Measurements from ENCODE around the gene PLXNB2. TPM values are rescaled to one million over a fixed set of nuclear protein-coding genes. Genes with fewer than 3 reads are reported as not detected.
A peak's percentile ranks its signal among the peaks of the same experiment; 100 is the strongest.
"Not testable (repeated sequence)": the region's sequence is repeated elsewhere in the genome, so short reads cannot be mapped to it uniquely, and the experiment has no call there.

Gene PLXNB2
- total RNA-seq, 1 donor from 2014 or later: 86.2 TPM

GRCh38 chr22:50326225-50326955 is 18.9 kb upstream of the PLXNB2 start:
- DNase-seq (ENCODE audit: low spot score): no peak

- DNase-seq (ENCODE audit: low spot score): no peak
Measured at GRCh38 chr22:50325444-50326224, 18.2 kb upstream of the PLXNB2 start.

- DNase-seq (ENCODE audit: low spot score): no peak
Measured at GRCh38 chr22:50323900-50324299, 16.5 kb upstream of the PLXNB2 start.

DNA sequence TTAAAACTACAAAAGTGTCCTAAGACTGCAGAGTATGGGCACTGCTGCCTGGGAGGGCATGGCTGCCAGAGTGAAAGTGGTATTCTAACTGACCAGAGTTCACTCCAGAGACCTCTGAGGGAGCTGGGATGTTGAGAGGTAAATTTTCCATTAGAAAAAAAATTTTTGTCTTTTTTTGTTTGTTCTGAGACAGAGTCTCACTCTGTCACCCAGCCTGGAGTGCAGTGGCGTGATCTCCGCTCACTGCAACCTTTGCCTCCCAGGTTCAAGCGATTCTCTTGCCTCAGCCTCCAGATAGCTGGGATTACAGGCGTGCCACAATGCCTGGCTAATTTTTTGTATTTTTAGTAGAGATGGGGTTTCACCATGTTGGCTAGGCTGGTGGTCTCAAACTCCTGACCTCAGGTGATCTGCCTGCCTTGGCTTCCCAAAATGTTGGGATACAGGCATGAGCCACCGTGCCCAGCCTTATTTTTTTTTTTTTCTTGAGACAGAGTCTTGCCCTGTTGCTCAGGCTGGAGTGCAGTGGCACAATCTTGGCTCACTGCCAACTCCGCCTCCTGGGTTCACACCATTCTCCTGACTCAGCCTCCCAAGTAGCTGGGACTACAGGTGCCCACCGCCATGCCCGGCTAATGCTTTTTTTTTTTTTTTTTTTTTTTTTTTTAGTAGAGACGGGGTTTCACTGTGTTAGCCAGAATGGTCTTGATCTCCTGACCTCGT is 15.1 kb upstream of the PLXNB2 start:
- DNase-seq (ENCODE audit: low spot score): not testable (repeated sequence)

GRCh38 chr22:50320671-50321325 is 13.4 kb upstream of the PLXNB2 start:
- DNase-seq (ENCODE audit: low spot score): no peak

DNA sequence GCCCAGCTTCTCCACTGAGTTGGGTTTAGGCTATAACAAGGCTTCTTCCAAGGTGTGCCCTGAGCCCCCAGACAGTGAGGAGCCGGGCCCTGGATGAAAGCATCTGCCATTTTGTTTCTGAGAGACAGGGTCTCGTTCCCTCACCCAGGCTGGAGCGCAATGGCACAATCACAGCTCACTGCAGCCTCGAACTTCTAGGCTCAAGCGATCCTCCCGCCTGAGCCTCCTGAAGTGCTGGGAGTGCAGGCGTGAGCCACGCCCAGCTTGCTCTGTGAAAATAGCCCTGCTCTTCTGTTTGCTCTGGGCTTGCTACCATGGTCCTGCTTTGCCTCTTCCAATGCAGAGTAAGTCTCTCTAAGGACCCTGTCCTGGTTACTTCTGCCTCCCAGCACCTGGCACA is 12.7 kb upstream of the PLXNB2 start:
- no peak for DNase-seq (ENCODE audit: low spot score)

- no peak for DNase-seq (ENCODE audit: low spot score)
Measured at GRCh38 chr22:50319503-50319951, 12.1 kb upstream of the PLXNB2 start.

DNA sequence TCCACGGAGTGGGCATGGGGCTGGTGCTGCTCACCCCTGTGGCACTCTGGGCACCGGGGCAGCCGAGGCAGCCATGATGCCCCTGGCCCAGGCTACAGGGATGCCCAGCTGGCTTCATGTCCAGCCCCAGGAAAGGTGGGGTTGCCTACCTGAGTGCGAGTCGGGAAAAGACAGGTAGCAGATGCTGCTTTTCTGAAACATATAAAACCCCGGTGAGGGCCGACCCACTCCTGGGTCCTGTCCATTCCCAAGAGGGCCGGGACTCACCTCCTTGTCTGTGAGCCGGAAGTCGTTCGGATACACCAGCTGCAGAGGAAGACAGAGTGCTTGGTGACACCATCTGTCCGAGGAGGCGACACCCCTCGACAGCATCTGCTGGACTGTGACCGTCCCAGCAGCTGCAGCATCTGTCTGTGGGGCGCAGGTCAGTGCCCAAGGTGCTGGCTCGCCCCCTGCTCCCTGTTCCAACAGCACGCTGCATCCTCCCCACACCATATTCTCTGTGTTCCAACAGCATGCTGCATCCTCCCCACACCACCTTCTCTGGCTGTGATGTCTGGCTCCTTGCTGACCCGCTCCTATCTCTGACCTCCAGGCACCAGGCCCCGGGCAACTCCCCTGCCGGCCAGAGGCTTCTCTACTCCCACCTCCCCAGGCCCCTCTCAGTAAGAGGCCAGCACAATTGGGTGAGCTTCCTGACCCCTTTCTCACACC is 11.4 kb upstream of the PLXNB2 start:
- no peak for DNase-seq (ENCODE audit: low spot score)

GRCh38 chr22:50318356-50318697 is 10.9 kb upstream of the PLXNB2 start:
- no peak for DNase-seq (ENCODE audit: low spot score)

- DNase-seq (ENCODE audit: low spot score): no peak
Measured at GRCh38 chr22:50317674-50318073, 10.2 kb upstream of the PLXNB2 start.

- DNase-seq (ENCODE audit: low spot score): no peak
Measured at GRCh38 chr22:50317178-50317577, 9.7 kb upstream of the PLXNB2 start.

- no peak for DNase-seq (ENCODE audit: low spot score)
Measured at GRCh38 chr22:50316114-50317065, 8.9 kb upstream of the PLXNB2 start.

DNA sequence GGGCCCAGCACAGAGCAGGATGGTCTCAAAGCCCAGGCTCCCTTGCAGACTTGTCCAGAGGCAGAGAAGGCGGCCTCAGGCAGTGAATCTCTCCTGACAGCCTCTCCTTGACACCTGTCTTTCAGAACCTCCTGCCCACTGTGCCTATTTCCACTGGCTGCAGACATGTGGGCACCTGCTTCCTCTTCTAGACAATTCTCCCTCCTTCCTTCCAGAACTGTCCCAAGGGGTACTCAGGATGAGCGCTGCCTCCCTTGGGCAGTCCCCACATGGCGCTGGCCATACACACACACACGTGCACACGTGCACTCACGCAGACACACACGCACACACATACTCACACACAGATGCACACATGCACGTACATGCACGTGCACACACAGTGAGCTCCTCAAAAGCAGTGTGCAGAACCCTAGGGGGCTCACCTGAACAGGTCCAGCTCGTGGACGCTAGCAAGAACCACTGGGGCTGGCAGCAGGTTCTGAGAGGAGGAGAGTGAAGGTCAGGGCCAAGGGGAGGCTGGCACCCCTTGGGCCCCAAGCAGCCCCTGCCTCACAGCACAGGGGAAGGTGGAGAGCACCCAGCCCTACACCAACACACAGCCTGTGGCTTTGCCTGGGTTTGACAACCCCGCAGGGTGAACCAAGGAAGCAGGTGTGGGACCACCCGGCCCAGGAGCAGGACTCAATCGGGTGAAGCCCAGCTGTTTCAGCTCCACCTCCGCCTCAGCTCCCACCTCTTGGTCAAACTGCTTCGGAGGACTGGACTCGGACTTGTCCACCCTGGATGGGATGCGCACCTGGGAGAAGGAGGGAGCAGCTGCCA is 8.1 kb upstream of the PLXNB2 start:
- no peak for DNase-seq (ENCODE audit: low spot score)

GRCh38 chr22:50314455-50315288 is 7.2 kb upstream of the PLXNB2 start:
- DNase-seq (ENCODE audit: low spot score): peak; percentile 61

DNA sequence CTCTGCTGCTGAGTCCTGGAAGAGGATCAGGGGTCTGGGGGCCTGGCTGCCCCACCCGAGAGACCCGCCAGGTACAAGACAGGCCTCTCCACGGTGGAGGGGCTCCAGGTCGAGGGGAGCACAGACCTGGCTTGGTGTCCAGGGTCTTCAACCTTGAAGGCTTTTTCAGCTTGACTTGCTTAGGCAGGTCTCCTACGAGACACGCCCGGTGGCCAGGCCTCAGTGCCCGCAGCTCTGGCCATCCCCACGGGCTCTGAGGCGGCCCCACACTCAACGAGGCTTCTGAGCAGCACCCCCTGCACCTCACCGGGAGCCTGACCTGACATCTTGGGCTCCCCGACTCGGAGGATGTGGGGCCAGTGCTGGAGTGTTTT is 6.6 kb upstream of the PLXNB2 start:
- DNase-seq (ENCODE audit: low spot score): no peak

GRCh38 chr22:50313600-50313999 is 6.2 kb upstream of the PLXNB2 start:
- DNase-seq (ENCODE audit: low spot score): no peak

DNA sequence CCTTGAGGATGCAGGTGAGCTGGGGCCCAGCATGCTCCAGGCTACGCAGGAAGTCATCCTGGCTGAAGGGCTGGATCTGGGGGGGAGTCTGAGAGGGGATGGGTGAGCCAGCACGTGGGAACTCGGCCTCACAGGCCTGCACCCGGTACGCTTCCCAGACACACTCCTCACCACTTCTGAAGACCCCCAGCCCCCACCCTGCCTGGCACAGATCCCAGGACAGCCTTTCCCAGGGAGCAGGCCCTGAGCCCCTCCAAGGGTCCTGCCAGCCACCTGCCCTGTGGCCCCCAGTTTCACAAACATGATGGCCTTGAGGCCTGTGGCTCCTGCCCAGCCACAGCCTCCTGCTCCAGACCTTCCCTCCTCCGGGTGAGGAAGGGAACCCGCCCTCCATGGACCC is 5.6 kb upstream of the PLXNB2 start:
- DNase-seq (ENCODE audit: low spot score): no peak

- DNase-seq (ENCODE audit: low spot score): no peak
Measured at GRCh38 chr22:50312371-50312770, 4.9 kb upstream of the PLXNB2 start.

All from umbilical cord (tissue), 2 donors.